Fibroblast of the aortic adventitia (primary cell): ENCODE results near the gene SLC16A12. TPM values are rescaled to one million over a fixed set of nuclear protein-coding genes. Genes with fewer than 3 reads are reported as not detected.
"Not testable (repeated sequence)": the region's sequence is repeated elsewhere in the genome, so short reads cannot be mapped to it uniquely, and the experiment has no call there.

Experiments used
- DNase-seq: peaks from one replicate; pipeline ENCODE4 v3.0.0-alpha.2; 2010; ENCODE audit warnings: low read depth
- H3K4me3 ChIP-seq: 2 replicates; pipeline ENCODE4 v1.5.1; 2011; ENCODE audit warnings: low read depth, mild to moderate bottlenecking, control low read depth, low read length, moderate library complexity
- CTCF ChIP-seq: IDR thresholded peaks from 2 replicates; pipeline ENCODE4 v1.5.1; 2011; ENCODE audit warnings: mild to moderate bottlenecking, low read length, control low read depth, inconsistent platforms; ENCODE audit not compliant: insufficient read depth
- total RNA-seq: library from RNA; depleted of rRNA; stranded (reverse); fragments of >200 nt; gene quantifications from 2 replicates; pipeline ENCODE4 v1.2.3, GENCODE V29; 2012; ENCODE audit warnings: low replicate concordance

SLC16A12 gene
- total RNA-seq, 1 donor: 0.90 TPM

DNA sequence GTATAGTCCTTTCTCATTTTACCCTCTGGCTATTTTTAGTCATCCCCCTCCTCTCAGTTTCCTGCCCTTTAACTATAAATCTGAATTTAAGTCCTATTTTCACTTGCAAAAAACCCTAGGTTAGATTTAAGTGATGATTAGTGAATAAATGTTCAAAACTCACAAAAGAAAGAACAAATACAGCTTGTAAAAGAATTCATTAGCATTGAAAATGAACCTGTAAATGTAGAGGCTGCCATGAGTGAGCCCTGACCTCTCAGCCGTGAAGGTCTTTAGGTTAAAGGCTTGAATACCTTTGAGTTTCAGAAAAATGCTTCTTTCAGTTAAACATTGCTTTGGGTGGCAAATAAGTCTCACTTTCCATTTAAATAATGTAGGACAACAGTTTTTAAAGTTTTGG is 2.0 kb upstream of the SLC16A12 start:
- H3K4me3 ChIP-seq: no peak overlapping the region
- TF ChIP-seq CTCF: no peak
- no peak for DNase-seq

DNA sequence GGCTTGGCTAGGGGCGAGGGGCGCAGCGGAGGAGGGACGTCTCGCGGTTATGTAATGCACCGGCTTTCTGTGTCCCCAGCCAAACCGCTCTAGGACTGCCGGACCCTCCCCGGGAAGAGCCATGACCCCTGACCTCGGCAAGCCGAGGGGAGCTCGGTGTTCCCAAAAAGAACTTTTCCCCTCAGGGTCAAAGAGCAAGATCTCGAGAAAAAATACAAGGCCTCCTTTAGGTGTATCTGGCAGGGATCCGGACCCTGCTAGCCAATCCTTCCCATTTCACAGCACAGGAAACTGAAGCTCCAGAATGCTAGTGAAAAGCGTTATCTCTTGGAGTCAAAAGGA is 590 bp upstream of the SLC16A12 start:
- no peak for TF ChIP-seq CTCF
- H3K4me3 ChIP-seq: peak overlapping the region; percentile 62
- no peak for DNase-seq

DNA sequence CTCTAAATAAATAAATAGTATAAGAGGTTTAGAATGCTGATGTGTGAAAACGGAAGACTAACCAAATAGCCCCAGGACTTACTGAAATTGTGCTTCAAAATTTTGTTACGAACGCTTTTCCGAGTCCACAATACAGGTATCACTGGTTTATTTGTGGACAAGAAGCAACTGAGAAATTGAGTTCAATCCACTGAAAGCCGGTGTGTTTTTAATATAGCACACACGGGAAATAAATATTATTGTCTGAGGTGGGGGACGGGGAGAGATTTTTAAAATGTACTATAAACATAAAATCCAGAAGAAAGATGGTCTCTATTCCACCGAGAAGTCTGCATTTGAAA is 598 bp downstream of the SLC16A12 start:
- peak overlapping the region; percentile 62 for H3K4me3 ChIP-seq
- DNase-seq: no peak

DNA sequence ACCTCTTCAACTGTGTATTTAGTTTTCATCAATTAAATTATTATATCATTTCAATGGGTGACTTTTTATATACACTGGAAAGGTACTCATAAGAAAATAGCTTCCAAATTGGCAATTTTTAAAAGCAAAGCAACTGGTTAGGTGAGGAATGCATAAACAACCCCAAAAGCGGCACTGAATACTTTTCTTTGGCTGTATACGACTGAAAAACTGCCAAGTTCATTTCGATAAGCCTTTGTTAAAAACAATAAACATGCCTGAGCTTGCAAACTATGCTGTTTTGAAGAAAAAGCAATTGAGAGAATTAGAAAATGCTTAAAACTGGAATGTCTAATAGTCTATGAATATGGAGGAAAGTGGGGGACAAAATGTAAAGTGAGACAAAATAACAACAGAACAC is 2.9 kb downstream of the SLC16A12 start:
- no peak for DNase-seq
- TF ChIP-seq CTCF: no peak
- no peak overlapping the region for H3K4me3 ChIP-seq

More for the DNA sequence above, 598 bp downstream of the SLC16A12 start:
- no peak for TF ChIP-seq CTCF

DNA sequence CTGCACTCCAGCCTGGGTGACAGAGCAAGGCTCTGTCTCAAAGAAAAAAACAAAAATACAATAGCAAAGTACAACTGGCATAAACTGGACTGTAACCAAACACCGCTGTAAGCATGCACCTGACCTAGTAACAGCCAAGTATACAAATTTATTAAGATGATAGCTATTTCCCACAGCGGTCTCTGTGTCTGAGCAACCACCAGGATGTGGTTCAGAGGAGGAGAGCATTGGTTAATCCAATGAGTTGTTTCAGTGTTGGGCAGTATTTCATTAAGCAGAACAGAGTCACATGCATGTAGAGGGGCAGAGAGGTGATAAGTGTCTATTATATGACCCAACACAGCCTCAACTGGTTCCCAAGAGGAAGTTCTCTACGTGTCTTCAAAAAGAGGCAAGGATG is 4.0 kb downstream of the SLC16A12 start:
- DNase-seq: no peak
- H3K4me3 ChIP-seq: no peak overlapping the region
- TF ChIP-seq CTCF: no peak

DNA sequence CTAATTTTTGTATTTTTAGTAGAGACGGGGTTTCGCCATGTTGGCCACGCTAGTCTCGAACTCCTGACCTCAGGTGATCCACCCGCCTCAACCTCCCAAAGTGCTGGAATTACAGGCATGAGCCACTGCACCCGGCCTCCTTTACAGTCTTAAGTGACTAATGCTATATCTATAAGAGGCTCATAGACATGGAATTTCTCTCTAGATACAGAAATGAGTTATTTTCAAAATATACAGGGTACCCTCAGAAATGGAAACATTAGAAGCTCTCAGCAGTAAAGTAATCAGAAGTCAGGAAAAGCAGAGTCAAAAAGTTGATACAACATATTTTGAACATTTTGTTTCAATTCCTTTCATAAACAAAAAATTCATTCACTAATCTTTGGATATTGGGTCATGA is 5.7 kb downstream of the SLC16A12 start:
- not testable (repeated sequence) for H3K4me3 ChIP-seq, DNase-seq

GRCh38 chr10:89526358-89526757 is 9.0 kb downstream of the SLC16A12 start:
- DNase-seq: peak; percentile 54
- TF ChIP-seq CTCF: no peak
- no peak overlapping the region for H3K4me3 ChIP-seq

GRCh38 chr10:89525556-89525955 is 9.8 kb downstream of the SLC16A12 start:
- no peak for TF ChIP-seq CTCF
- DNase-seq: no peak
- no peak overlapping the region for H3K4me3 ChIP-seq
